IMR-90 (cell line): Measurements from ENCODE around the gene ZNF396. TPM values are rescaled to one million over a fixed set of nuclear protein-coding genes. Genes with fewer than 3 reads are reported as not detected.

ENCODE experiments used
- ATAC-seq: fragments of 200-7000 bp; cut with Tn5 transposase; 2 replicates; pipeline ENCODE4 v1.9.1; 2020; ENCODE audit warnings: low read depth, mild to moderate bottlenecking, moderate library complexity
- BruUV-seq: library from RNA; stranded (reverse); fragments of 400-500 nt; replicated peaks from 2 replicates; lab custom pipeline; 2021; lab: Mats Ljungman, UMichigan
- CTCF ChIA-PET: fragments of 300-600 bp; formaldehyde crosslinking; extraction: SDS; loops from one replicate; lab custom pipeline; 2021; ENCODE audit warnings: antibody characterized with exemption; lab: Yijun Ruan, JAX
- POLR2A ChIA-PET: fragments of 300-600 bp; sonication (Branson Sonifier 250); formaldehyde crosslinking; loops from one replicate; lab custom pipeline; 2022; ENCODE audit warnings: antibody characterized with exemption; ENCODE audit not compliant: unreplicated experiment; lab: Charles Lee
- DNase-seq: peaks from one replicate; pipeline ENCODE4 v3.0.0; 2013
- H2AFZ ChIP-seq: replicated peaks from 2 replicates; pipeline ENCODE3; 2013; ENCODE audit warnings: low read length, mild to moderate bottlenecking; ENCODE audit not compliant: poor library complexity
- H2AK5ac ChIP-seq: 2 replicates; pipeline ENCODE4 v1.6.1; 2013; ENCODE audit warnings: low read depth, low read length, inconsistent platforms
- H2AK9ac ChIP-seq: replicated peaks from 2 replicates; pipeline ENCODE3; 2013; ENCODE audit warnings: mild to moderate bottlenecking, low read depth, low read length, moderate library complexity; ENCODE audit not compliant: poor library complexity
- H2BK120ac ChIP-seq: 2 replicates; pipeline ENCODE4 v1.6.1; 2013; ENCODE audit warnings: low read depth, low read length, inconsistent platforms
- H2BK15ac ChIP-seq: 3 replicates; pipeline ENCODE4 v1.6.1; 2013; ENCODE audit warnings: low read depth, low read length, inconsistent platforms
- H2BK20ac ChIP-seq: 2 replicates; pipeline ENCODE4 v1.6.1; 2013; ENCODE audit warnings: low read depth, mild to moderate bottlenecking, inconsistent platforms, low read length, moderate library complexity
- H2BK5ac ChIP-seq: 2 replicates; pipeline ENCODE4 v1.6.1; 2013; ENCODE audit warnings: mild to moderate bottlenecking, low read depth, low read length, inconsistent platforms; ENCODE audit not compliant: poor library complexity, severe bottlenecking
- H3K14ac ChIP-seq: replicated peaks from 2 replicates; pipeline ENCODE4 v1.6.1; 2013; ENCODE audit warnings: low read depth, low read length, inconsistent platforms
- H3K18ac ChIP-seq: 2 replicates; pipeline ENCODE4 v1.6.1; 2013; ENCODE audit warnings: low read depth, low read length, control low read depth
- H3K23ac ChIP-seq: 2 replicates; pipeline ENCODE4 v1.6.1; 2013; ENCODE audit warnings: low read depth, low read length, inconsistent platforms
- H3K27ac ChIP-seq: 2 replicates; pipeline ENCODE4 v1.5.1; 2013; ENCODE audit warnings: mild to moderate bottlenecking, control low read depth, low read length; ENCODE audit not compliant: insufficient read depth
- H3K27me3 ChIP-seq: 2 replicates; pipeline ENCODE4 v1.6.1; 2013; ENCODE audit warnings: low read length; ENCODE audit not compliant: control insufficient read depth, insufficient read depth
- H3K36me3 ChIP-seq: 2 replicates; pipeline ENCODE4 v1.6.1; 2013; ENCODE audit warnings: low read length, mixed read lengths; ENCODE audit not compliant: control insufficient read depth, insufficient read depth
- H3K4ac ChIP-seq: 2 replicates; pipeline ENCODE4 v1.6.1; 2013; ENCODE audit warnings: low read depth, low read length, inconsistent platforms
- H3K4me1 ChIP-seq: 2 replicates; pipeline ENCODE4 v1.6.1; 2013; ENCODE audit warnings: low read length, mixed read lengths; ENCODE audit not compliant: control insufficient read depth, insufficient read depth
- H3K4me2 ChIP-seq: 2 replicates; pipeline ENCODE4 v1.6.1; 2013; ENCODE audit warnings: low read depth, mild to moderate bottlenecking, control low read depth, low read length, moderate library complexity
- H3K4me3 ChIP-seq: 2 replicates; pipeline ENCODE4 v1.5.1; 2013; ENCODE audit warnings: low read depth, mild to moderate bottlenecking, control low read depth, low read length, moderate library complexity; ENCODE audit not compliant: insufficient read depth
- H3K56ac ChIP-seq: 2 replicates; pipeline ENCODE4 v1.6.1; 2013; ENCODE audit warnings: low read length, inconsistent platforms; ENCODE audit not compliant: insufficient read depth; ENCODE audit errors: extremely low read depth
- H3K79me1 ChIP-seq, 2 experiments: 2 replicates each; pipeline ENCODE4 v1.6.1; 2013; ENCODE audit warnings: low read length in 2 of 2, inconsistent platforms in 1 of 2, low read depth in 1 of 2
- H3K9ac ChIP-seq: 2 replicates; pipeline ENCODE4 v1.6.1; 2013; ENCODE audit warnings: low read depth, low read length, control low read depth
- H3K9me1 ChIP-seq: 2 replicates; pipeline ENCODE4 v1.6.1; 2013; ENCODE audit warnings: low read length, inconsistent platforms; ENCODE audit not compliant: insufficient read depth
- H3K9me3 ChIP-seq: 2 replicates; pipeline ENCODE4 v1.6.1; 2013; ENCODE audit warnings: low read length; ENCODE audit not compliant: control insufficient read depth, insufficient read depth
- H4K20me1 ChIP-seq: 2 replicates; pipeline ENCODE4 v1.6.1; 2013; ENCODE audit warnings: low read length, inconsistent platforms; ENCODE audit not compliant: insufficient read depth
- H4K5ac ChIP-seq: 2 replicates; pipeline ENCODE4 v1.6.1; 2013; ENCODE audit warnings: mild to moderate bottlenecking, low read depth, low read length, control low read depth
- H4K8ac ChIP-seq, 2 experiments: 2 replicates each; pipeline ENCODE4 v1.6.1; 2013; ENCODE audit warnings: low read depth in 2 of 2, low read length in 2 of 2, control low read depth in 1 of 2, inconsistent platforms in 1 of 2
- H4K91ac ChIP-seq: 2 replicates; pipeline ENCODE4 v1.6.1; 2013; ENCODE audit warnings: low read depth, low read length, inconsistent platforms; ENCODE audit not compliant: insufficient read depth
- CTCF ChIP-seq: conservative IDR thresholded peaks from 2 replicates; pipeline ENCODE4 v1.5.1; 2012; ENCODE audit warnings: mild to moderate bottlenecking, low read depth, low read length, improper control_type of control experiment
- RFX5 ChIP-seq: IDR thresholded peaks from 2 replicates; pipeline ENCODE4 v1.8.0; 2012; ENCODE audit warnings: low read depth, mild to moderate bottlenecking, low read length, moderate library complexity
- WGBS, 2 experiments: methylation state at CpG; one replicate each; pipeline versions ENCODE4 v1.1.5 to v1.1.7; 2013; ENCODE audit warnings: missing lambda C conversion rate in 2 of 2; ENCODE audit not compliant: insufficient read length in 1 of 2; ENCODE audit errors: extremely low coverage in 2 of 2; 5-methylcytosine and 5-hydroxymethylcytosine counted together
- dilution Hi-C: fragments of 300-500 bp; cut with HindIII; formaldehyde crosslinking; loops from one replicate; pipeline ENCODE4 v1.14.3; 2018; ENCODE audit warnings: low sequenced_read_pairs; ENCODE audit not compliant: unreplicated experiment
- in situ Hi-C: fragments of 300-500 bp; cut with MboI; formaldehyde crosslinking; loops from 3 replicates; pipeline ENCODE4 v1.14.3; 2019; ENCODE audit warnings: low sequenced_read_pairs, inconsistent platforms, mixed read lengths
- intact Hi-C: fragments of 100-400 bp; cut with micrococcal nuclease; formaldehyde crosslinking; loops from 2 replicates; pipeline ENCODE4 v1.10.0; 2022
- polyA plus RNA-seq, 3 experiments: library from polyadenylated mRNA; depleted of rRNA; stranded (reverse); fragments of >200 nt; gene quantifications; 2 replicates each; pipeline ENCODE4 v1.2.3, GENCODE V29; 2012; ENCODE audit warnings: low replicate concordance in 1 of 3
- total RNA-seq: library from RNA; depleted of rRNA; stranded (reverse); fragments of >200 nt; gene quantifications from 2 replicates; pipeline ENCODE4 v1.2.3, GENCODE V29; 2012

ZNF396 gene
- total and polyA plus RNA-seq, 2 of the 4 experiments (the other 2 are of a cell fraction): 0.26 to 0.54 TPM

- Histone ChIP-seq H3K4ac (no peak overlapping the region), H2BK20ac (no peak overlapping the region), H3K4me2 (no peak overlapping the region), H3K27me3 (peaks cover 5% of the 10 kb centered on the region; the same call in 1 of the 2 replicates), H2BK15ac (no peak overlapping the region), H3K9me1 (no peaks in the 10 kb centered on the region), H3K79me1 (no peaks in the 10 kb centered on the region), H4K5ac (no peak overlapping the region), H3K36me3 (no peaks in the 10 kb centered on the region), H2BK5ac (no peak overlapping the region), H2AK5ac (no peak overlapping the region), H2BK120ac (no peak overlapping the region), H3K18ac (no peak overlapping the region), H4K20me1 (no peaks in the 10 kb centered on the region), H3K27ac (no peak overlapping the region), H4K91ac (no peak overlapping the region), H3K9ac (no peak overlapping the region), H3K4me3 (no peak overlapping the region), H3K56ac (no peak overlapping the region), H3K9me3 (no peaks in the 10 kb centered on the region), H4K8ac (no peak overlapping the region), H3K4me1 (peaks cover 2% of the 10 kb centered on the region; the same call in 1 of the 2 replicates), H2AFZ (no peak overlapping the region), H3K23ac (no peak overlapping the region), H3K14ac (no peak overlapping the region), H2AK9ac (no peak overlapping the region)
- CTCF ChIA-PET: interaction anchor here (5.0 kb wide), 1 partner anchor 12 kb away, joined by 19 read pairs; no protein-coding TSS in a partner anchor
- intact Hi-C loops (no loop called here), dilution Hi-C loops (no loop called here), in situ Hi-C loops (loop anchor here (25.0 kb wide), 1 partner anchor 588 kb away; the partner anchor contains the start of gene RMP24)
- ATAC-seq (no peak), DNase-seq (no peak)
- POLR2A ChIA-PET: no interaction called here
- BruUV-seq: no TSS peak
- TF ChIP-seq CTCF: no peak
- no peak for TF ChIP-seq RFX5
- no CpG with 5 or more reads among the region's 4 CpGs for WGBS, 2 experiments
Observed at GRCh38 chr18:35374708-35375107, 2.4 kb downstream of the ZNF396 start.
